HepG2 (cell line): ENCODE data around the gene HYI. TPM values are rescaled to one million over a fixed set of nuclear protein-coding genes. Genes with fewer than 3 reads are reported as not detected.

Source experiments
- ATAC-seq: fragments of 200-7000 bp; cut with Tn5 transposase; 3 replicates; pipeline ENCODE4 v1.9.1; 2020; ENCODE audit warnings: mild to moderate bottlenecking, moderate library complexity
- BruUV-seq: library from RNA; stranded (reverse); fragments of 400-500 nt; replicated peaks from 2 replicates; lab custom pipeline; 2021; lab: Mats Ljungman, UMichigan
- CTCF ChIA-PET: fragments of 300-600 bp; formaldehyde crosslinking; extraction: SDS; loops from one replicate; lab custom pipeline; 2021; ENCODE audit warnings: low total read pairs, inconsistent platforms, low intra/inter-chr PET ratio; lab: Yijun Ruan, JAX
- POLR2A ChIA-PET: fragments of 350-600 bp; sonication (Branson Sonifier 250); formaldehyde crosslinking; loops from one replicate; lab custom pipeline; 2020; ENCODE audit warnings: antibody characterized with exemption, inconsistent platforms; lab: Yijun Ruan, JAX
- DNase-seq: peaks from one replicate; pipeline ENCODE4 v3.0.0-alpha.2; 2015; ENCODE audit warnings: low spot score
- FAIRE-seq: peaks from 3 replicates; lab custom pipeline; 2011; peaks lifted over from hg19 to GRCh38; lab: Jason Lieb, UNC
- H2AFZ ChIP-seq: one replicate; pipeline ENCODE4 v1.6.1; 2011; ENCODE audit warnings: low read length, inconsistent platforms
- H3K27ac ChIP-seq: fragments of 300-600 bp; 3 replicates; pipeline ENCODE4 v1.8.0; 2011; ENCODE audit warnings: mixed run types, mild to moderate bottlenecking, mixed read lengths, low read length, inconsistent platforms; ENCODE audit not compliant: insufficient read depth; ENCODE audit errors: extremely low read length
- H3K27me3 ChIP-seq, 2 experiments: fragments of 200-600 bp in 1 of 2; 2 replicates in 1 of 2; 3 replicates in 1 of 2; pipeline versions ENCODE4 v1.6.0 to v1.8.0; 2011; ENCODE audit warnings: low read length in 2 of 2, mild to moderate bottlenecking in 2 of 2, moderate library complexity in 2 of 2, inconsistent platforms in 1 of 2; ENCODE audit not compliant: insufficient read depth in 2 of 2, control insufficient read depth in 1 of 2
- H3K36me3 ChIP-seq, 2 experiments: fragments of 200-600 bp in 1 of 2; replicated peaks in 1 of 2; 2 replicates in 1 of 2; 3 replicates in 1 of 2; pipeline versions ENCODE4 v1.5.1 to v1.8.0; 2011; ENCODE audit warnings: low read length in 2 of 2, inconsistent platforms in 1 of 2; ENCODE audit not compliant: insufficient read depth in 2 of 2, control insufficient read depth in 1 of 2
- H3K4me1 ChIP-seq: 2 replicates; pipeline ENCODE4 v1.5.1; 2012; ENCODE audit warnings: low read length, inconsistent platforms; ENCODE audit not compliant: insufficient read depth
- H3K4me2 ChIP-seq: 2 replicates; pipeline ENCODE4 v1.6.0; 2011; ENCODE audit warnings: low read depth, low read length, inconsistent platforms
- H3K4me3 ChIP-seq, 3 experiments: fragments of 200-600 bp in 1 of 3; sonication (generic), shearing (Covaris generic) in 1 of 3; replicated peaks in 1 of 3; 2 replicates each; pipeline ENCODE4 v1.5.1; 2011 to 2016; ENCODE audit warnings: low read length in 3 of 3, inconsistent platforms in 2 of 3, low read depth in 2 of 3, mild to moderate bottlenecking in 2 of 3, control low read depth in 1 of 3, mixed read lengths in 1 of 3; ENCODE audit not compliant: insufficient read depth in 1 of 3
- H3K79me2 ChIP-seq: one replicate; pipeline ENCODE4 v1.6.1; 2011; ENCODE audit warnings: low read length, inconsistent platforms; ENCODE audit not compliant: insufficient read depth
- H3K9ac ChIP-seq: 2 replicates; pipeline ENCODE4 v1.6.0; 2011; ENCODE audit warnings: mild to moderate bottlenecking, low read depth, low read length, inconsistent platforms; ENCODE audit not compliant: insufficient read depth
- H3K9me3 ChIP-seq: 2 replicates; pipeline ENCODE4 v1.5.1; 2012; ENCODE audit warnings: mild to moderate bottlenecking, low read length
- H4K20me1 ChIP-seq: 2 replicates; pipeline ENCODE4 v1.6.0; 2011; ENCODE audit warnings: inconsistent platforms, mild to moderate bottlenecking, low read length, moderate library complexity; ENCODE audit not compliant: insufficient read depth
- CHCHD3 ChIP-seq: sonication (generic); formaldehyde crosslinking; IDR thresholded peaks from 2 replicates; pipeline ENCODE4 v1.8.0; 2022; ENCODE audit warnings: mild to moderate bottlenecking, missing genetic modification reagents, moderate library complexity
- DMTF1 ChIP-seq: sonication (generic); formaldehyde crosslinking; IDR thresholded peaks from 2 replicates; pipeline ENCODE4 v1.4.0; 2020; ENCODE audit warnings: mild to moderate bottlenecking, missing genetic modification reagents
- ERF ChIP-seq: IDR thresholded peaks from 2 replicates; pipeline ENCODE4 v1.6.1; 2018; ENCODE audit warnings: missing biosample characterization, missing genetic modification reagents
- FIP1L1 ChIP-seq: fragments of 200-400 bp; formaldehyde crosslinking; IDR thresholded peaks from 2 replicates; pipeline ENCODE4 v1.6.1; 2018; ENCODE audit warnings: low read depth, mild to moderate bottlenecking, low read length, moderate library complexity, borderline replicate concordance; ENCODE audit not compliant: insufficient read depth
- FOXA3 ChIP-seq: IDR thresholded peaks from 2 replicates; pipeline ENCODE4 v1.6.1; 2016; ENCODE audit warnings: missing genetic modification reagents, missing compliant biosample characterization
- GZF1 ChIP-seq: sonication (generic); formaldehyde crosslinking; IDR thresholded peaks from 2 replicates; pipeline ENCODE4 v1.5.1; 2020; ENCODE audit warnings: mild to moderate bottlenecking, missing genetic modification reagents
- HINFP ChIP-seq: sonication (generic); formaldehyde crosslinking; IDR thresholded peaks from 2 replicates; pipeline ENCODE4 v1.4.0; 2020; ENCODE audit warnings: low read depth, mild to moderate bottlenecking, missing genetic modification reagents
- KDM1A ChIP-seq: IDR thresholded peaks from 2 replicates; pipeline ENCODE4 v1.6.1; 2016; ENCODE audit warnings: missing compliant biosample characterization
- MAF1 ChIP-seq: sonication (generic); formaldehyde crosslinking; IDR thresholded peaks from 2 replicates; pipeline ENCODE4 v1.5.0; 2020; ENCODE audit warnings: missing genetic modification reagents, borderline replicate concordance
- MIXL1 ChIP-seq: IDR thresholded peaks from 2 replicates; pipeline ENCODE4 v1.6.1; 2016
- NFIC ChIP-seq: IDR thresholded peaks from 2 replicates; pipeline ENCODE4 v1.6.1; 2012; ENCODE audit warnings: mild to moderate bottlenecking, low read length, inconsistent platforms
- POGK ChIP-seq: sonication (generic); formaldehyde crosslinking; conservative IDR thresholded peaks from 2 replicates; pipeline ENCODE4 v1.8.0; 2022; ENCODE audit warnings: mild to moderate bottlenecking, moderate library complexity, missing genetic modification reagents
- TCF12 ChIP-seq, 2 experiments: fragments of 450-650 bp in 1 of 2; sonication (generic) in 1 of 2; formaldehyde crosslinking in 1 of 2; IDR thresholded peaks; 2 replicates each; pipeline versions ENCODE4 v1.6.1 to v1.8.0; 2017 to 2022; ENCODE audit warnings: antibody characterized with exemption in 1 of 2, mild to moderate bottlenecking in 1 of 2, missing genetic modification reagents in 1 of 2, moderate library complexity in 1 of 2
- TEAD2 ChIP-seq: sonication (generic); formaldehyde crosslinking; IDR thresholded peaks from 2 replicates; pipeline ENCODE4 v1.9.0; 2021; ENCODE audit warnings: missing genetic modification reagents
- ZBTB8A ChIP-seq: sonication (generic); formaldehyde crosslinking; IDR thresholded peaks from 2 replicates; pipeline ENCODE4 v1.4.0; 2020; ENCODE audit warnings: mild to moderate bottlenecking, low read depth, missing genetic modification reagents, borderline replicate concordance
- ZKSCAN8 ChIP-seq: IDR thresholded peaks from 2 replicates; pipeline ENCODE4 v1.6.1; 2016; ENCODE audit warnings: borderline replicate concordance, missing genetic modification reagents, missing compliant biosample characterization
- ZNF451 ChIP-seq: sonication (generic); formaldehyde crosslinking; IDR thresholded peaks from 2 replicates; pipeline ENCODE4 v1.5.0; 2020; ENCODE audit warnings: mild to moderate bottlenecking, missing genetic modification reagents
- ZNF577 ChIP-seq: sonication (generic); formaldehyde crosslinking; IDR thresholded peaks from 2 replicates; pipeline ENCODE4 v1.4.0; 2020; ENCODE audit warnings: mild to moderate bottlenecking, low read depth, missing genetic modification reagents, borderline replicate concordance
- ZNF772 ChIP-seq: sonication (generic); formaldehyde crosslinking; IDR thresholded peaks from 2 replicates; pipeline ENCODE4 v1.5.0; 2020; ENCODE audit warnings: mild to moderate bottlenecking, missing genetic modification reagents
- ZSCAN31 ChIP-seq: sonication (generic); formaldehyde crosslinking; IDR thresholded peaks from 2 replicates; pipeline ENCODE4 v1.5.0; 2020; ENCODE audit warnings: low read depth, mild to moderate bottlenecking, missing genetic modification reagents
- WGBS: methylation state at CpG from one replicate; pipeline ENCODE4 v1.1.6; 2017; ENCODE audit warnings: low lambda C conversion rate; 5-methylcytosine and 5-hydroxymethylcytosine counted together
- in situ Hi-C: cut with HindIII; loops from 2 replicates; pipeline ENCODE4 v1.10.0; 2017; ENCODE audit warnings: low pct_unique_long_range_greater_than_20kb; ENCODE audit not compliant: extremely low pct_ligation_motif_present
- intact Hi-C: fragments of 100-400 bp; cut with micrococcal nuclease; formaldehyde crosslinking; loops from one replicate; pipeline ENCODE4 v1.10.0; 2022; ENCODE audit not compliant: unreplicated experiment
- polyA plus RNA-seq, 8 experiments: library from polyadenylated mRNA; depleted of rRNA in 3 of 8; stranded (reverse) in 7 of 8; unstranded in 1 of 8; fragments of >200 nt; fragmentation: Illumina TruSeq in 4 of 8; extraction: Trizol in 4 of 8; gene quantifications; 2 replicates each; pipeline versions ENCODE4 v1.2.1 to v1.2.3, GENCODE V29; 2011 to 2016; ENCODE audit warnings: low read depth in 4 of 8, missing spikeins in 1 of 8, mixed read lengths in 1 of 8; ENCODE audit not compliant: insufficient read depth in 1 of 8
- total RNA-seq, 5 experiments: library from RNA; depleted of rRNA; stranded (reverse); fragments of >200 nt; fragmentation: Illumina TruSeq; extraction: Trizol; gene quantifications; 2 replicates each; pipeline ENCODE4 v1.2.3, GENCODE V29; 2016; ENCODE audit warnings: low read depth in 1 of 5

HYI gene
- total and polyA plus RNA-seq, 2 of the 13 experiments (the other 11 are each of a cell fraction or from before 2014, with no cell fraction given) = not detected

DNA sequence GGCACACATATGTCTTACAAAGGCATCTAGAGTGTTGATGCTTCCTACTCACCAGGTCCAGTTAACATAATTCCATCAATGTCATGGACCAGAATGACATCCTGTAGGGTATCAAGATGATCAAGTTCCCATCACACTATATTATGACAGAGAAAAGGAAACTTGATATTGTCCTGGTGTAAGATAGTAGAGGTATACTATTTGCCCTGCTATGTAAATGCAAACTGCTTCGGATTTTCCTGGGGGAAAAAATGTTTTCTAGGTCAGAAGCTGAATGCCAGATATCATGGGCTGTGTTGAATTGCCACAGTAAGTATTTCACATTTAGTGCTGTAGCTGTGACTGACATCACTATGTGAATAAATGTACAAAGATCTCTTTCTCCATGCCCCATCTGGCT, 16.2 kb upstream of the HYI start:
- BruUV-seq = no TSS peak
- no peaks in the 10 kb centered on the region for H3K36me3 ChIP-seq
- no peaks in the 10 kb centered on the region for H3K9me3 ChIP-seq
- no peak overlapping the region for H3K27ac ChIP-seq
- no peak for DNase-seq
- POLR2A ChIA-PET = no interaction called here
- intact Hi-C loops = no loop called here
- H3K4me2 ChIP-seq = no peak overlapping the region
- no peaks in the 10 kb centered on the region for H4K20me1 ChIP-seq
- no peak overlapping the region for H3K9ac ChIP-seq
- H3K4me3 ChIP-seq = no peak overlapping the region
- in situ Hi-C loops = no loop called here
- no peak for FAIRE-seq
- peaks cover 33% of the 10 kb centered on the region for H3K4me1 ChIP-seq
- ATAC-seq = no peak
- 19% methylated on average over 1 of the region's 1 CpG for WGBS
- no peak overlapping the region for H2AFZ ChIP-seq
- TF ChIP-seq ZKSCAN8 (CRISPR knock-in tag) (no peak), MAF1 (CRISPR knock-in tag) (no peak), HINFP (CRISPR knock-in tag) (no peak), TEAD2 (CRISPR knock-in tag) (no peak), MIXL1 (no peak), GZF1 (CRISPR knock-in tag) (no peak), TCF12 (IDR thresholded peaks at IDR 0.05) (no peak), TCF12 (CRISPR knock-in tag; IDR thresholded peaks at IDR 0.05) (no peak), POGK (CRISPR knock-in tag) (no peak), DMTF1 (CRISPR knock-in tag) (no peak), FOXA3 (CRISPR knock-in tag) (no peak), KDM1A (CRISPR knock-in tag) (no peak), NFIC (no peak), ZSCAN31 (CRISPR knock-in tag) (no peak), ERF (CRISPR knock-in tag) (no peak), ZNF772 (CRISPR knock-in tag) (no peak), ZNF577 (CRISPR knock-in tag) (no peak), FIP1L1 (no peak), CHCHD3 (CRISPR knock-in tag) (no peak), ZNF451 (CRISPR knock-in tag) (no peak), ZBTB8A (CRISPR knock-in tag) (no peak)
- no peaks in the 10 kb centered on the region for H3K27me3 ChIP-seq
- H3K79me2 ChIP-seq = no peaks in the 10 kb centered on the region
- CTCF ChIA-PET = no interaction called here
